ENCODE measurements around the gene DSCAM.

DNA sequence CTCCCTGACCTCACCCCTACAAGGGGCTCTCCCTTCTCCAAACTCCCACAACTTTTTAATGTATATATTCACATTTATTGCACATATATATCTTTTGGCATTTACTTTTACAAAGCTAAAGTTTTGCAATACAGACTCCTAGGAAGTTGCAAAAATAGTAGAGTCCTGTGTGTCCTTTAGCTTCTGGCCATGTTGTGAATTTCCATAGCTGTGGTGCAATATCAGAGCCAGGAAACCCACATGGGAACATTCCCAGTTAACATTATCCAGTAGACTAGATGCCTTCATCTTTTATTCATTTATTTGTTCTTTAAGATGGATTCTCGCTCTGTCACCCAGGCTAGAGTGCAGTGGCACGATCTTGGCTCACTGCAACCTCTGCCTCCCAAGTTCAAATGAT is 636.7 kb downstream of the DSCAM start:
- TF ChIP-seq POLR2A (IDR thresholded peaks at IDR 0.05; ENCODE audit: low read depth, low read length) (no peak), EZH2 (IDR thresholded peaks at IDR 0.05; ENCODE audit: borderline replicate concordance, low read depth, low read length, severe bottlenecking) (no peak), POLR2AphosphoS5 (IDR thresholded peaks at IDR 0.05; ENCODE audit: insufficient read depth, low read depth, low read length) (no peak), GATA2 (IDR thresholded peaks at IDR 0.05; ENCODE audit: insufficient read depth, insufficient read length, low read depth, low read length) (no peak)
- TF ChIP-seq, protein P1, sequence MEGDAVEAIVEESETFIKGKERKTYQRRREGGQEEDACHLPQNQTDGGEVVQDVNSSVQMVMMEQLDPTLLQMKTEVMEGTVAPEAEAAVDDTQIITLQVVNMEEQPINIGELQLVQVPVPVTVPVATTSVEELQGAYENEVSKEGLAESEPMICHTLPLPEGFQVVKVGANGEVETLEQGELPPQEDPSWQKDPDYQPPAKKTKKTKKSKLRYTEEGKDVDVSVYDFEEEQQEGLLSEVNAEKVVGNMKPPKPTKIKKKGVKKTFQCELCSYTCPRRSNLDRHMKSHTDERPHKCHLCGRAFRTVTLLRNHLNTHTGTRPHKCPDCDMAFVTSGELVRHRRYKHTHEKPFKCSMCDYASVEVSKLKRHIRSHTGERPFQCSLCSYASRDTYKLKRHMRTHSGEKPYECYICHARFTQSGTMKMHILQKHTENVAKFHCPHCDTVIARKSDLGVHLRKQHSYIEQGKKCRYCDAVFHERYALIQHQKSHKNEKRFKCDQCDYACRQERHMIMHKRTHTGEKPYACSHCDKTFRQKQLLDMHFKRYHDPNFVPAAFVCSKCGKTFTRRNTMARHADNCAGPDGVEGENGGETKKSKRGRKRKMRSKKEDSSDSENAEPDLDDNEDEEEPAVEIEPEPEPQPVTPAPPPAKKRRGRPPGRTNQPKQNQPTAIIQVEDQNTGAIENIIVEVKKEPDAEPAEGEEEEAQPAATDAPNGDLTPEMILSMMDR (IDR thresholded peaks at IDR 0.05; ENCODE audit: extremely low read depth in 1 of 2, insufficient read depth in 1 of 2, low read depth in 1 of 2, low read length in 2 of 2), result no peak
- TF ChIP-seq, protein P2, sequence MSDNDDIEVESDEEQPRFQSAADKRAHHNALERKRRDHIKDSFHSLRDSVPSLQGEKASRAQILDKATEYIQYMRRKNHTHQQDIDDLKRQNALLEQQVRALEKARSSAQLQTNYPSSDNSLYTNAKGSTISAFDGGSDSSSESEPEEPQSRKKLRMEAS (IDR thresholded peaks at IDR 0.05; ENCODE audit: insufficient read depth, insufficient read length), result no peak
